Lower lobe of right lung (tissue), 2 donors: Measurements from ENCODE around the gene GUCA1A. TPM values are rescaled to one million over a fixed set of nuclear protein-coding genes. Genes with fewer than 3 reads are reported as not detected.
A peak's percentile ranks its signal among the peaks of the same experiment; 100 is the strongest.

ENCODE experiments used
- ATAC-seq, 2 donors: fragments of 200-7000 bp; cut with Tn5 transposase; one replicate each; pipeline ENCODE4 v1.9.1; 2020 to 2022; ENCODE audit warnings: mild to moderate bottlenecking in 2 of 2, moderate library complexity in 2 of 2
- DNase-seq: peaks from one replicate; pipeline ENCODE4 v3.0.0-alpha.2; 2020
- H3K27ac ChIP-seq: fragments of 200-600 bp; one replicate; pipeline ENCODE4 v1.8.0; 2022
- H3K27me3 ChIP-seq: fragments of 200-600 bp; one replicate; pipeline ENCODE4 v1.8.0; 2022; ENCODE audit warnings: low read depth
- H3K36me3 ChIP-seq: fragments of 200-600 bp; one replicate; pipeline ENCODE4 v1.8.0; 2022; ENCODE audit warnings: mild to moderate bottlenecking
- H3K4me1 ChIP-seq: fragments of 200-600 bp; one replicate; pipeline ENCODE4 v1.8.0; 2022
- H3K4me3 ChIP-seq: fragments of 200-600 bp; one replicate; pipeline ENCODE4 v1.8.0; 2022; ENCODE audit warnings: mild to moderate bottlenecking
- H3K9me3 ChIP-seq: fragments of 200-600 bp; one replicate; pipeline ENCODE4 v1.8.0; 2022
- CTCF ChIP-seq: fragments of 200-600 bp; IDR thresholded peaks from one replicate; pipeline ENCODE4 v1.8.0; 2022; ENCODE audit warnings: antibody characterized with exemption, mild to moderate bottlenecking
- intact Hi-C: fragments of 100-400 bp; cut with DNase I; formaldehyde crosslinking; loops from one replicate; pipeline ENCODE4 v1.11.0; 2022
- total RNA-seq: library from RNA; stranded (reverse); fragmentation: NEBNext Ultra II Directional; extraction: Animal tissue kit (Norgen Biotek cat#: 25700); gene quantifications from one replicate; pipeline ENCODE4 v1.2.1, GENCODE V29; 2021
- donor health status: DM: no; HTN: yes; CAD: no; lungs with severe emphysema.

Gene GUCA1A
- total RNA-seq, 1 donor from 2014 or later = not detected

GRCh38 chr6:42217157-42217518 lies 44.0 kb downstream of the GUCA1A start:
- intact Hi-C loops = no loop called here
- no peak for ATAC-seq
- peak overlapping the region; percentile 77 for H3K4me3 ChIP-seq
- H3K27ac ChIP-seq = peak overlapping the region; percentile 76
- peaks cover 27% of the 10 kb centered on the region for H3K36me3 ChIP-seq
- no peaks in the 10 kb centered on the region for H3K9me3 ChIP-seq
- DNase-seq = no peak
- peaks cover 13% of the 10 kb centered on the region for H3K4me1 ChIP-seq
- no peaks in the 10 kb centered on the region for H3K27me3 ChIP-seq
- TF ChIP-seq CTCF = no peak

- DNase-seq (peak; percentile 94), ATAC-seq (peak; percentile 100)
- intact Hi-C loops = no loop called here
- peaks cover 13% of the 10 kb centered on the region for H3K4me1 ChIP-seq
- H3K9me3 ChIP-seq = no peaks in the 10 kb centered on the region
- H3K4me3 ChIP-seq = peak within 1 kb of the TSS; percentile 77
- H3K27ac ChIP-seq = peak within 1 kb of the TSS; percentile 76
- TF ChIP-seq CTCF = no peak
- peaks cover 21% of the 10 kb centered on the region for H3K36me3 ChIP-seq
- H3K27me3 ChIP-seq = no peaks in the 10 kb centered on the region
These were observed 44.6 kb downstream of the GUCA1A start, which contains the start of gene MRPS10 for GRCh38 chr6:42217519-42218367. TSS of gene MRPS10 (minus strand) at chr6:42217861. CDS start at chr6:42217849, 12 bp downstream.

- no peaks in the 10 kb centered on the region for H3K27me3 ChIP-seq
- intact Hi-C loops = no loop called here
- H3K9me3 ChIP-seq = no peaks in the 10 kb centered on the region
- ATAC-seq = no peak
- H3K4me3 ChIP-seq = no peak overlapping the region
- DNase-seq = no peak
- H3K36me3 ChIP-seq = no peaks in the 10 kb centered on the region
- peaks cover 13% of the 10 kb centered on the region for H3K4me1 ChIP-seq
- TF ChIP-seq CTCF = no peak
- no peak overlapping the region for H3K27ac ChIP-seq
These were observed 47.6 kb downstream of the GUCA1A start for GRCh38 chr6:42220807-42221206.

GRCh38 chr6:42221546-42221945 lies 48.4 kb downstream of the GUCA1A start:
- H3K9me3 ChIP-seq = no peaks in the 10 kb centered on the region
- DNase-seq (no peak), ATAC-seq (no peak)
- no peak for TF ChIP-seq CTCF
- no peak overlapping the region for H3K4me3 ChIP-seq
- H3K27ac ChIP-seq = no peak overlapping the region
- intact Hi-C loops = no loop called here
- peaks cover 11% of the 10 kb centered on the region for H3K4me1 ChIP-seq
- H3K27me3 ChIP-seq = no peaks in the 10 kb centered on the region
- H3K36me3 ChIP-seq = peaks cover 1% of the 10 kb centered on the region

GRCh38 chr6:42222448-42222847 lies 49.3 kb downstream of the GUCA1A start:
- Histone ChIP-seq H3K36me3 (peaks cover 8% of the 10 kb centered on the region), H3K27ac (no peak overlapping the region), H3K9me3 (no peaks in the 10 kb centered on the region), H3K27me3 (no peaks in the 10 kb centered on the region), H3K4me3 (no peak overlapping the region), H3K4me1 (peaks cover 12% of the 10 kb centered on the region)
- intact Hi-C loops = no loop called here
- ATAC-seq (no peak), DNase-seq (no peak)
- TF ChIP-seq CTCF = no peak
